ENCODE measurements around the gene DDX42. TPM values are rescaled to one million over a fixed set of nuclear protein-coding genes. Genes with fewer than 3 reads are reported as not detected.

Gene DDX42, protein sequence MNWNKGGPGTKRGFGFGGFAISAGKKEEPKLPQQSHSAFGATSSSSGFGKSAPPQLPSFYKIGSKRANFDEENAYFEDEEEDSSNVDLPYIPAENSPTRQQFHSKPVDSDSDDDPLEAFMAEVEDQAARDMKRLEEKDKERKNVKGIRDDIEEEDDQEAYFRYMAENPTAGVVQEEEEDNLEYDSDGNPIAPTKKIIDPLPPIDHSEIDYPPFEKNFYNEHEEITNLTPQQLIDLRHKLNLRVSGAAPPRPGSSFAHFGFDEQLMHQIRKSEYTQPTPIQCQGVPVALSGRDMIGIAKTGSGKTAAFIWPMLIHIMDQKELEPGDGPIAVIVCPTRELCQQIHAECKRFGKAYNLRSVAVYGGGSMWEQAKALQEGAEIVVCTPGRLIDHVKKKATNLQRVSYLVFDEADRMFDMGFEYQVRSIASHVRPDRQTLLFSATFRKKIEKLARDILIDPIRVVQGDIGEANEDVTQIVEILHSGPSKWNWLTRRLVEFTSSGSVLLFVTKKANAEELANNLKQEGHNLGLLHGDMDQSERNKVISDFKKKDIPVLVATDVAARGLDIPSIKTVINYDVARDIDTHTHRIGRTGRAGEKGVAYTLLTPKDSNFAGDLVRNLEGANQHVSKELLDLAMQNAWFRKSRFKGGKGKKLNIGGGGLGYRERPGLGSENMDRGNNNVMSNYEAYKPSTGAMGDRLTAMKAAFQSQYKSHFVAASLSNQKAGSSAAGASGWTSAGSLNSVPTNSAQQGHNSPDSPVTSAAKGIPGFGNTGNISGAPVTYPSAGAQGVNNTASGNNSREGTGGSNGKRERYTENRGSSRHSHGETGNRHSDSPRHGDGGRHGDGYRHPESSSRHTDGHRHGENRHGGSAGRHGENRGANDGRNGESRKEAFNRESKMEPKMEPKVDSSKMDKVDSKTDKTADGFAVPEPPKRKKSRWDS
- 125 TPM for polyA plus RNA-seq (2012; ENCODE audit: insufficient read depth, insufficient read length, low read depth)

DNA sequence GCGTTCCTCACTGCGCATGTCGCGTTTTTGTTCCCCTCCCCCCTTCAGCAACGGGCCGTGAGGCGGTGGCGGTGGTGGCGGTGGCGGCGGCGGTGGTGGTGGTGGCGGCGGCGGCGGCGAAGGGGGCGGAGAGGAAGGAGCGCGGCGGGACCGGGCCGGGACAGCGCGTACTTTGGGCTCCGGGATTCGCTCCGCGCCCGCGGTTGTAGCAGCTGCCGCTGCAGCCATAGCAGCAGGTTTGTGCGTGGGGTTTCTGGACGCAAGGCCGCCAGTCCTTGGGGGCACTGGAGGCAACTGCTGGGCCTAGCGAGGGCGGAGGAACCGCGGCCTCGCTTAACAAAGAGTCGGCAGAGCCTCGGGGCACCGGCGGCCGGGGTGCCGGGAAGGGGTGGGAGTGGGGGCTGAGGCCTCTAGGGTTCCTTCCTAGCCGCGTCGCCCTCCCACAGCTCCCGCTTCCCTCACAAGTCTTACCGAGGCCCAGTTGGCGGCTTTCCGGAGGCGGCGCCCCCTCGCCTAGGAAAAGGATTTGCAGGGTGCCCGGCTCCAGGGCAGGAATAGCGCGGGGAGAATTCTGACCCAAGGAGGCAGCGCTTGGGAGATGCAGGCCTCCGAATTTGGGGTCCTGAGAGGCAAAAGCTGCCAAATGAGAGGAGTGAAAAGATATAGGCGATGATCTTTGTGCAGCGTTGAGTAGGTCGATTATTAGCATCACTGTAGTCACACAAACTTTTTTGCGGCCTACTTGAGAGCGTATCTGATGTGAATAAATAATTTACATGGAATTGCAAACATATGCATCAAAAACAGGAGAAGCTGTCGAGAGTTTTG, at the start of gene DDX42:
TSS of gene DDX42 (plus strand) at position 30 of the 828 bp plus-strand sequence. CDS start 12,880 bp downstream, outside the sequence.
- TF ChIP-seq, protein P1, sequence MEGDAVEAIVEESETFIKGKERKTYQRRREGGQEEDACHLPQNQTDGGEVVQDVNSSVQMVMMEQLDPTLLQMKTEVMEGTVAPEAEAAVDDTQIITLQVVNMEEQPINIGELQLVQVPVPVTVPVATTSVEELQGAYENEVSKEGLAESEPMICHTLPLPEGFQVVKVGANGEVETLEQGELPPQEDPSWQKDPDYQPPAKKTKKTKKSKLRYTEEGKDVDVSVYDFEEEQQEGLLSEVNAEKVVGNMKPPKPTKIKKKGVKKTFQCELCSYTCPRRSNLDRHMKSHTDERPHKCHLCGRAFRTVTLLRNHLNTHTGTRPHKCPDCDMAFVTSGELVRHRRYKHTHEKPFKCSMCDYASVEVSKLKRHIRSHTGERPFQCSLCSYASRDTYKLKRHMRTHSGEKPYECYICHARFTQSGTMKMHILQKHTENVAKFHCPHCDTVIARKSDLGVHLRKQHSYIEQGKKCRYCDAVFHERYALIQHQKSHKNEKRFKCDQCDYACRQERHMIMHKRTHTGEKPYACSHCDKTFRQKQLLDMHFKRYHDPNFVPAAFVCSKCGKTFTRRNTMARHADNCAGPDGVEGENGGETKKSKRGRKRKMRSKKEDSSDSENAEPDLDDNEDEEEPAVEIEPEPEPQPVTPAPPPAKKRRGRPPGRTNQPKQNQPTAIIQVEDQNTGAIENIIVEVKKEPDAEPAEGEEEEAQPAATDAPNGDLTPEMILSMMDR (IDR thresholded peaks at IDR 0.05; ENCODE audit: low read depth, low read length) = no peak
- H3K4me3 ChIP-seq (ENCODE audit: low read depth, low read length) = peak within 1 kb of the TSS; percentile 100
- no peaks in the 10 kb centered on the region for H3K27me3 ChIP-seq
- peak; percentile 95 for DNase-seq
- peaks cover 4% of the 10 kb centered on the region for H3K4me1 ChIP-seq
- H3K9me3 ChIP-seq = no peaks in the 10 kb centered on the region
- H3K36me3 ChIP-seq = peaks cover 33% of the 10 kb centered on the region

DNA sequence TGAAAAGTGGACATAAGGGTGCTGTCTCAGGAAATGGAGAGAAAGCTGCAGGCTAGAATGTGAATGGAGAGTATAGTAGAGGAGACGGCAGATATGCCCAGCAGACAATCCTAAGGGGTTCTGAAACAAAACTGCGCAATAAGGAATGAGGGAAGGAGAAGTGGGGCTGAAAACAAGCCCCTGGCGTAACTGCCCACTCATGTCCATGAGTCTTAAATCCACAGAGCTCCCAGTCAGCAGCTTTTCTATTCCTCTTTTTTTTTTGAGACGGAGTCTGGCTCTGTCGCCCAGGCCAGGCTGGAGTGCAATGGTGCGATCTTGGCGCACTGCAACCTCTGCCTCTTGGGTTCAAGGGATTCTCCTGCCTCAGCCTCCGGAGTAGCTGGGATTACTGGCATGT, 38.3 kb upstream of the DDX42 start:
- DNase-seq = no peak

DNA sequence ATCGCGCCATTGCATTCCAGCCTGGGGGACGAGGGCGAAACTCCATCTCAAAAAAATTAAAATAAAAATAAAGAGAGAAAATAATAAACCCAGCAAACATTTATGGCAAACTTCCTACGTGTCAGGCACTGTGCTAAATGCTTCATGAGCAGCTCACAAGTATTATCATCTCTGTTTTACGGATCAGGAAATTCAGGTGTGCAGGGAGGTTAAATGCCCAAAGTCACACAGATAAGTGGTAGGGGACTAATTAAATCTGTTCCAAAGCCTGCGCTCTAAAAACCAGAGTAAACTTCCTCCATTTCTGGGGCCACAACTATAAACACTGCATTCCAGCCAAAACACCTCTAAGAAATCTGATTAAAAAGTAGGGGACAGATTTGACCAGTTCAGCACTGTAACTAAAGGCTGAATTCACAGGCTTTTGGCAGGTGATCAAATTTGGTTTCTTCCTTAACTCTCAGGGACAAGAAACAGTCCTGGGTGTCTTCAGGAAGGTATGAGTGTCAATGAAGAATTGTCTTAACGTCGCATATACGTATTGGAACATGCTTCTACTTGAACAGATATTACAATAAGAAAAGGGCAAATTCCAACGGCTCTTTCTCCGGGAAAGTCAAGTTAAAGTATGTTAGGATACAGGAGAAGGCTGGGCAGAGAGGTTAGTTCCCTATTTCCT, 33.4 kb upstream of the DDX42 start:
- H3K4me3 ChIP-seq (ENCODE audit: low read depth, low read length) = peak overlapping the region; percentile 88
- no peaks in the 10 kb centered on the region for H3K4me1 ChIP-seq
- H3K36me3 ChIP-seq = no peaks in the 10 kb centered on the region
- no peak for DNase-seq
- H3K27me3 ChIP-seq = no peaks in the 10 kb centered on the region
- no peaks in the 10 kb centered on the region for H3K9me3 ChIP-seq
- TF ChIP-seq, protein P1 (IDR thresholded peaks at IDR 0.05; ENCODE audit: low read depth, low read length) = no peak

More for the DNA sequence above, 38.3 kb upstream of the DDX42 start:
- H3K27me3 ChIP-seq = no peaks in the 10 kb centered on the region
- H3K36me3 ChIP-seq = no peaks in the 10 kb centered on the region
- no peaks in the 10 kb centered on the region for H3K9me3 ChIP-seq
- TF ChIP-seq, protein P1 (IDR thresholded peaks at IDR 0.05; ENCODE audit: low read depth, low read length) = no peak
- no peak overlapping the region for H3K4me3 ChIP-seq (ENCODE audit: low read depth, low read length)
- H3K4me1 ChIP-seq = no peaks in the 10 kb centered on the region

DNA sequence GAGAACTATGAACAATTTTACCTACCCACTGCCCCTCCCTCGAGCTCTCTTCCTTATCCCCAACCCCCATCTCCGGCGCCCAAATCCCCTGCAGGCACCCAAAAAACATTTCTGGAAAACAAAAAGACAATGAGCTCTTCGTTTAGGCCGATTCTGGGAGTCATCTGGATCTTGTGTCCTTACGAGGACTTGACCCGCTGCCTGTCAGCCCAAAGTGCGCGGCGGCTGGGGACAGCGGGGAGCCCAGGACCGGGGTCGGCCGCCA, 32.9 kb upstream of the DDX42 start:
- DNase-seq = no peak
- no peaks in the 10 kb centered on the region for H3K9me3 ChIP-seq

More for the DNA sequence above, 32.9 kb upstream of the DDX42 start:
- TF ChIP-seq, protein P1 (IDR thresholded peaks at IDR 0.05; ENCODE audit: low read depth, low read length) = no peak
- no peaks in the 10 kb centered on the region for H3K4me1 ChIP-seq
- peak overlapping the region; percentile 88 for H3K4me3 ChIP-seq (ENCODE audit: low read depth, low read length)
- no peaks in the 10 kb centered on the region for H3K27me3 ChIP-seq
- peaks cover 2% of the 10 kb centered on the region for H3K36me3 ChIP-seq

All from BE2C (cell line).